HEK293T (cell line): ENCODE results near the gene MED29.
A peak's percentile ranks its signal among the peaks of the same experiment; 100 is the strongest.

Experiments
- CTCF ChIA-PET: fragments of 350-600 bp; formaldehyde crosslinking; extraction: SDS; loops from one replicate; lab custom pipeline; 2021; ENCODE audit warnings: antibody characterized with exemption, inconsistent platforms; lab: Yijun Ruan, JAX
- POLR2A ChIA-PET: fragments of 350-600 bp; formaldehyde crosslinking; extraction: SDS; loops from one replicate; lab custom pipeline; 2020; ENCODE audit warnings: antibody characterized with exemption, inconsistent platforms; lab: Yijun Ruan, JAX
- DNase-seq: peaks from one replicate; pipeline ENCODE4 v3.0.0; 2012; ENCODE audit warnings: mixed read lengths; ENCODE audit errors: extremely low spot score
- ARNT ChIP-seq: fragments of 450-650 bp; IDR thresholded peaks from 2 replicates; pipeline ENCODE4 v1.6.1; 2017; ENCODE audit warnings: mild to moderate bottlenecking
- BHLHE40 ChIP-seq: fragments of 450-650 bp; IDR thresholded peaks from 2 replicates; pipeline ENCODE4 v1.6.1; 2016; ENCODE audit warnings: mild to moderate bottlenecking, moderate library complexity, borderline replicate concordance
- CTBP1 ChIP-seq: fragments of 450-650 bp; IDR thresholded peaks from 2 replicates; pipeline ENCODE4 v1.6.1; 2016; ENCODE audit warnings: borderline replicate concordance
- ELF4 ChIP-seq: fragments of 450-650 bp; IDR thresholded peaks from 2 replicates; pipeline ENCODE4 v1.6.1; 2017; ENCODE audit warnings: antibody characterized with exemption
- FOXA1 ChIP-seq: fragments of 450-650 bp; IDR thresholded peaks from 2 replicates; pipeline ENCODE4 v1.6.1; 2016; ENCODE audit warnings: mild to moderate bottlenecking
- FOXK2 ChIP-seq: fragments of 450-650 bp; IDR thresholded peaks from 2 replicates; pipeline ENCODE4 v1.6.1; 2016; ENCODE audit warnings: mild to moderate bottlenecking
- FOXM1 ChIP-seq: fragments of 450-650 bp; IDR thresholded peaks from 2 replicates; pipeline ENCODE4 v1.6.1; 2017; ENCODE audit warnings: mild to moderate bottlenecking, borderline replicate concordance
- HDGF ChIP-seq: fragments of 450-650 bp; IDR thresholded peaks from 2 replicates; pipeline ENCODE4 v1.6.1; 2017; ENCODE audit warnings: antibody characterized with exemption, borderline replicate concordance
- L3MBTL2 ChIP-seq: fragments of 450-650 bp; conservative IDR thresholded peaks from 2 replicates; pipeline ENCODE4 v1.6.1; 2016; ENCODE audit warnings: mild to moderate bottlenecking
- LEF1 ChIP-seq: fragments of 450-650 bp; IDR thresholded peaks from 2 replicates; pipeline ENCODE4 v1.6.1; 2017; ENCODE audit warnings: mild to moderate bottlenecking, borderline replicate concordance
- NFRKB ChIP-seq: fragments of 450-650 bp; IDR thresholded peaks from 2 replicates; pipeline ENCODE4 v1.6.1; 2016; ENCODE audit warnings: mild to moderate bottlenecking, moderate library complexity
- PKNOX1 ChIP-seq: fragments of 450-650 bp; IDR thresholded peaks from 2 replicates; pipeline ENCODE4 v1.6.1; 2016
- SP1 ChIP-seq: fragments of 450-650 bp; IDR thresholded peaks from 2 replicates; pipeline ENCODE4 v1.6.1; 2017
- SUZ12 ChIP-seq: fragments of 450-650 bp; IDR thresholded peaks from 2 replicates; pipeline ENCODE4 v1.6.1; 2016; ENCODE audit warnings: mild to moderate bottlenecking
- TARDBP ChIP-seq: fragments of 450-650 bp; IDR thresholded peaks from 2 replicates; pipeline ENCODE4 v1.6.1; 2016
- ZNF384 ChIP-seq: fragments of 450-650 bp; IDR thresholded peaks from 2 replicates; pipeline ENCODE4 v1.6.1; 2016

Gene MED29

GRCh38 chr19:39390751-39391437 lies at the start of gene MED29, which contains the start of gene PAF1:
MED29 (plus strand) TSS chr19:39391378; CDS start chr19:39391423, 45 bp downstream.
PAF1 (minus strand) TSS chr19:39391106; CDS start chr19:39390864, 242 bp downstream.
- ChIA-PET POLR2A (interaction anchor here (0.6 to 2.2 kb wide), 18 partner anchors 10 to 264 kb away, joined by 3 to 30 read pairs (median 4); partner anchors contain the start of genes EID2, PLEKHG2, RPS16 and SAMD4B), CTCF (interaction anchor here (0.9 kb wide), 1 partner anchor 22 kb away, joined by 4 read pairs; no protein-coding TSS in a partner anchor)
- peak; percentile 79 for TF ChIP-seq L3MBTL2
- TF ChIP-seq ELF4: peak; percentile 72; the same call in 1 of the 2 replicates
- peak; percentile 99 for TF ChIP-seq PKNOX1
- TF ChIP-seq NFRKB: no peak

GRCh38 chr19:39341719-39342604 lies 49.2 kb upstream of the MED29 start, which contains the start of gene SAMD4B:
SAMD4B (plus strand) TSS chr19:39342421; CDS start chr19:39356894, 14,473 bp downstream.
- POLR2A ChIA-PET: interaction anchor here (0.6 to 1.4 kb wide), 10 partner anchors 11 to 203 kb away, joined by 3 to 9 read pairs (median 4); partner anchors contain the start of genes MED29, PAF1 and RPS16
- peak; percentile 98 for DNase-seq
- CTCF ChIA-PET: interaction anchor here (0.6 to 1.0 kb wide), 4 partner anchors 9 to 1029 kb away, joined by 3 to 4 read pairs (median 3); no protein-coding TSS in a partner anchor
- no peak for TF ChIP-seq BHLHE40
- TF ChIP-seq SP1: no peak
- no peak for TF ChIP-seq ZNF384
- no peak for TF ChIP-seq HDGF
- 0 out of 2 replicates have a peak, but pooled peaks have one; percentile 36 for TF ChIP-seq FOXM1
- no peak for TF ChIP-seq TARDBP
- no peak for TF ChIP-seq LEF1
- TF ChIP-seq CTBP1: no peak
- peak; percentile 95 for TF ChIP-seq PKNOX1
- peak; percentile 66; the same call in 1 of the 2 replicates for TF ChIP-seq ELF4
- no peak for TF ChIP-seq NFRKB
- no peak for TF ChIP-seq FOXK2
- TF ChIP-seq ARNT: no peak
- no peak; the same call in 1 of the 2 replicates for TF ChIP-seq L3MBTL2
- no peak for TF ChIP-seq SUZ12
- TF ChIP-seq FOXA1: no peak

More at GRCh38 chr19:39390751-39391437, at the start of gene MED29, which contains the start of gene PAF1:
- peak; percentile 98 for DNase-seq

GRCh38 chr19:39342647-39343305 lies 48.4 kb upstream of the MED29 start:
- ChIA-PET CTCF (interaction anchor here (0.6 to 1.0 kb wide), 4 partner anchors 10 to 1028 kb away, joined by 3 to 4 read pairs (median 3); no protein-coding TSS in a partner anchor), POLR2A (interaction anchor here (0.9 to 1.4 kb wide), 4 partner anchors 10 to 93 kb away, joined by 3 to 9 read pairs (median 6); partner anchors contain the start of genes MED29, PAF1 and RPS16)

DNA sequence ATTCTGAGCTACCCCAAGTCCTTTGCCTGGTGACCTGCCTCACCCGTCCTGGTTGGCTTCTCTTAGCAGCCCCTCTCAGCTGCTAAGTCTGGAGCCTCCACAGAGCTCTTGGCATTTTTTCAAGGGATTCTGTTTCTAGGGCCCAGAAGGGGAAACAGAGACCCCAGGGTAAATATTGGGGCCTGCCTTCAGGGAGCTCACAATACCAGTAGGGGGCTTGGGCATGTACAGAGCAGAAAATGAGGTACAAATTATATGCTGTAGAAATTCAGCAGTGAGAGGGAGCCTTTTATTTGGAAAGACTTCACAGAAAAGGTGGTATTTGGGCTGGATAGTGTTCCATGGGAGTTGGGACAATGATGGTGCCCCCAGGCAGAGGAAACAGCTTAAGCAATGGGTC lies 45.2 kb upstream of the MED29 start:
- ChIA-PET POLR2A (interaction anchor here (1.6 to 2.1 kb wide), 2 partner anchors 45 to 90 kb away, joined by 4 to 9 read pairs; partner anchors contain the start of genes MED29, PAF1 and RPS16), CTCF (interaction anchor here (0.6 kb wide), 1 partner anchor 813 kb away, joined by 4 read pairs; no protein-coding TSS in a partner anchor)
- DNase-seq: no peak
- no peak for TF ChIP-seq FOXA1

More at GRCh38 chr19:39342647-39343305, 48.4 kb upstream of the MED29 start:
- no peak for DNase-seq
- TF ChIP-seq FOXK2 (no peak), TARDBP (no peak), SUZ12 (no peak)

- no peak for DNase-seq
- no peak for TF ChIP-seq HDGF
- TF ChIP-seq SP1: no peak
- no peak for TF ChIP-seq ZNF384
- TF ChIP-seq SUZ12: no peak
- TF ChIP-seq TARDBP: no peak
- no peak for TF ChIP-seq FOXA1
- CTCF ChIA-PET: interaction anchor here (1.1 kb wide), 1 partner anchor 12 kb away, joined by 3 read pairs; the partner anchor contains the start of gene GMFG
- POLR2A ChIA-PET: interaction anchor here (2.1 kb wide), 1 partner anchor 88 kb away, joined by 9 read pairs; the partner anchor contains the start of gene RPS16
Observed at GRCh38 chr19:39347332-39348164, 43.6 kb upstream of the MED29 start.
